Right lobe of liver (tissue), 6 donors: ENCODE measurements around the gene DNAH1. TPM values are rescaled to one million over a fixed set of nuclear protein-coding genes. Genes with fewer than 3 reads are reported as not detected.

Source experiments
- ATAC-seq, 4 donors: fragments of 200-7000 bp; cut with Tn5 transposase; one replicate each; pipeline ENCODE4 v1.9.1; 2020; ENCODE audit warnings: mild to moderate bottlenecking in 4 of 4, moderate library complexity in 4 of 4
- DNase-seq, 3 donors: peaks; one replicate each; pipeline ENCODE4 v3.0.0-alpha.2; 2020
- H3K27ac ChIP-seq, 3 donors: fragments of 200-600 bp; one replicate each; pipeline ENCODE4 v1.8.0; 2022
- H3K27me3 ChIP-seq, 2 donors: fragments of 200-600 bp; one replicate each; pipeline ENCODE4 v1.8.0; 2022
- H3K36me3 ChIP-seq, 4 donors: fragments of 200-600 bp; sonication (generic) in 1 of 4; one replicate each; pipeline versions ENCODE4 v1.5.1 to v1.8.0; 2017 to 2022; ENCODE audit warnings: control low read depth in 1 of 4
- H3K4me1 ChIP-seq, 4 donors: fragments of 200-600 bp; sonication (generic) in 1 of 4; one replicate each; pipeline versions ENCODE4 v1.5.1 to v1.8.0; 2017 to 2022; ENCODE audit warnings: control low read depth in 1 of 4
- H3K4me3 ChIP-seq, 3 donors: fragments of 200-600 bp; one replicate each; pipeline ENCODE4 v1.8.0; 2022
- H3K9me3 ChIP-seq, 4 donors: fragments of 200-600 bp; sonication (generic) in 1 of 4; one replicate each; pipeline versions ENCODE4 v1.5.1 to v1.8.0; 2017 to 2022; ENCODE audit warnings: control low read depth in 1 of 4
- POLR2A ChIP-seq: fragments of 450-650 bp; IDR thresholded peaks from one replicate; pipeline ENCODE4 v1.6.1; 2017; ENCODE audit warnings: antibody characterized with exemption, mild to moderate bottlenecking
- WGBS: methylation state at CpG from one replicate; pipeline ENCODE4 v1.1.6; 2018; ENCODE audit warnings: low coverage, low lambda C conversion rate; ENCODE audit not compliant: insufficient coverage; ENCODE audit errors: missing lambda C conversion rate; 5-methylcytosine and 5-hydroxymethylcytosine counted together
- intact Hi-C, 2 donors: fragments of 100-400 bp; cut with DNase I; formaldehyde crosslinking; loops; one replicate each; pipeline versions ENCODE4 v1.11.2 to v1.14.1; 2022
- total RNA-seq, 6 experiments: library from RNA; depleted of rRNA in 2 of 6; stranded (reverse); fragments of >200 nt in 2 of 6; fragmentation: NEBNext Ultra II Directional in 3 of 6; extraction: Animal tissue kit (Norgen Biotek cat#: 25700) in 3 of 6; gene quantifications; one replicate each; pipeline versions ENCODE4 v1.1.0 to v1.2.4, GENCODE V29; 2016 to 2023
- TF ChIP-seq, protein P1 (sequence below), 4 donors: fragments of 200-600 bp in 3 of 4; fragments of 450-650 bp in 1 of 4; IDR thresholded peaks; one replicate each; pipeline versions ENCODE4 v1.5.1 to v1.8.0; 2016 to 2022; ENCODE audit warnings: antibody characterized with exemption in 4 of 4, mild to moderate bottlenecking in 2 of 4
- donor health status: DM: no; HTN: yes; CAD: no.
- donor health status: DM: no; HTN: no; CAD: no.
- donor health status: DM: no; HTN: no; CAD: no.
- donor health status: DM: no; HTN: yes; CAD: no.
- donor health status: DM: no; HTN: yes; CAD: no.

DNAH1 gene
- total RNA-seq, 6 experiments from 2014 or later, result 1.6 to 11.2 (median 8.1) TPM

DNA sequence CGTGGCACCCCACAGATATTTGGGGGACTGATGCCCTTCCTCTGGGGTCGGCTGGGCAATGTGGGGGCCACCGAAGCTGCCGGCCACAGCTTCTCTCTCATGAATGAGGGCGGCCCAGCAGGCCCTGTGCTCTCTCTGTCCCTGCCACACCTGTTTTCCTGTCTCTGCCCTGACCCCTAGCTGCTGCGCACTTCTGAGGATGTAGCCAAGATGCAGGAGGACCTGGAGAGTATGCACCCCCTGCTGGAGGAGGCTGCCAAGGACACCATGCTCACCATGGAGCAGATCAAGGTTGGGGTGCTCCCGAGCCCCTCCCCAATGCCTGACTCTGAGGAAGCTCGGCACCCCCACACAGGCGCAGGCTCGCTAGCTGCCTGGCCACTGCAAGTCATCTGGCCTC lies 69.0 kb downstream of the DNAH1 start:
- Histone ChIP-seq H3K9me3 (no peaks in the 10 kb centered on the region), H3K4me1 (no peaks in the 10 kb centered on the region), H3K36me3 (peaks cover 0 to 4% (median 0%) of the 10 kb centered on the region in 4 donors), H3K27ac (no peak overlapping the region), H3K4me3 (no peak overlapping the region), H3K27me3 (no peaks in the 10 kb centered on the region)
- no peak for TF ChIP-seq POLR2A
- TF ChIP-seq, protein P1, sequence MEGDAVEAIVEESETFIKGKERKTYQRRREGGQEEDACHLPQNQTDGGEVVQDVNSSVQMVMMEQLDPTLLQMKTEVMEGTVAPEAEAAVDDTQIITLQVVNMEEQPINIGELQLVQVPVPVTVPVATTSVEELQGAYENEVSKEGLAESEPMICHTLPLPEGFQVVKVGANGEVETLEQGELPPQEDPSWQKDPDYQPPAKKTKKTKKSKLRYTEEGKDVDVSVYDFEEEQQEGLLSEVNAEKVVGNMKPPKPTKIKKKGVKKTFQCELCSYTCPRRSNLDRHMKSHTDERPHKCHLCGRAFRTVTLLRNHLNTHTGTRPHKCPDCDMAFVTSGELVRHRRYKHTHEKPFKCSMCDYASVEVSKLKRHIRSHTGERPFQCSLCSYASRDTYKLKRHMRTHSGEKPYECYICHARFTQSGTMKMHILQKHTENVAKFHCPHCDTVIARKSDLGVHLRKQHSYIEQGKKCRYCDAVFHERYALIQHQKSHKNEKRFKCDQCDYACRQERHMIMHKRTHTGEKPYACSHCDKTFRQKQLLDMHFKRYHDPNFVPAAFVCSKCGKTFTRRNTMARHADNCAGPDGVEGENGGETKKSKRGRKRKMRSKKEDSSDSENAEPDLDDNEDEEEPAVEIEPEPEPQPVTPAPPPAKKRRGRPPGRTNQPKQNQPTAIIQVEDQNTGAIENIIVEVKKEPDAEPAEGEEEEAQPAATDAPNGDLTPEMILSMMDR (IDR thresholded peaks at IDR 0.05), result peak in 1 of 4 donors; percentile 6
- ATAC-seq (no peak), DNase-seq (no peak)
- intact Hi-C loops, result no loop called here
- WGBS, result 90% methylated on average over 2 of the region's 10 CpGs

DNA sequence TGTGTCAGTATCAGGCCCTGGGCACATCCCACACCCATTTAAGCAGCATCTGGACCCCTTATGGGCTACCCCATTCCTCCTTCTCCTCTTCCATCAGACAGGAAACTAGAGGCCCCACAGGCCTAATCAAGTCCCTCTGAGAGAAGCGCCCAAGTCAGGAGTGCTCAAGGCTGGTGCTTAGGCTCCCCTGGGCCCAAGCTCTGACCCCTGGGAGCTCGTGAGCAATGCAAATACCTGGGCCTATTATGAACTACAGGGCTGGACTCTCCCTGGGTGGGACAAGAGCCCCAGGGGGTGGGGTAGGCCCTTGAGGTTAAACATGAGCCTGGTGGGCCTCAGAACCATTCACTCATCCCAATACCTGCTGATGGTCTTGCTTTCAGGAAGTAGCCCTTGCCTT lies 71.4 kb downstream of the DNAH1 start:
- Histone ChIP-seq H3K9me3 (no peaks in the 10 kb centered on the region), H3K27ac (no peak overlapping the region), H3K36me3 (peaks cover 0 to 8% (median 2%) of the 10 kb centered on the region in 4 donors), H3K27me3 (no peaks in the 10 kb centered on the region), H3K4me3 (no peak overlapping the region), H3K4me1 (no peaks in the 10 kb centered on the region)
- no peak for TF ChIP-seq POLR2A
- TF ChIP-seq, protein P1 (IDR thresholded peaks at IDR 0.05), result no peak
- DNase-seq, result no peak
- 90% methylated on average over 2 of the region's 2 CpGs for WGBS
- intact Hi-C loops, result no loop called here
- ATAC-seq, result no peak

DNA sequence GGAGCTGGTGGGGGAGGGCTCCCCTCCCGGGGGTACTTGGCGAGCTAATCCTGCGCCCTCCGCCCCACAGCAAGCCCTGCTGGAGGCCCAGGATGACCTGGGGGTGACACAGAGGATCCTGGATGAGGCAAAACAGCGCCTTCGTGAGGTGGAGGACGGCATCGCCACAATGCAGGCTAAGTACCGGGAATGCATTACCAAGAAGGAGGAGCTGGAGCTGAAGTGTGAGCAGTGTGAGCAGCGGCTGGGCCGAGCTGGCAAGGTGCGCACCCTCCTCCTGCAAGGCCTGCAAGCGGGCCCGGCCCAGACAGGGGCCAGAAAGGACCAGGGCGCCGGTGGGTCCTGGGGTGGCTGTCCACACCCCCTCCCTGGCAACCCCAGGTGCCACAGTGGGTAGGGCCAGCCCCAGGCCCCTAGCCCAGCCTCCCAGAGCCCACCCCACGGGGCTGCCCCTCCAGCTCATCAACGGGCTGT lies 72.3 kb downstream of the DNAH1 start:
- no peaks in the 10 kb centered on the region for H3K27me3 ChIP-seq
- ATAC-seq, result no peak

DNA sequence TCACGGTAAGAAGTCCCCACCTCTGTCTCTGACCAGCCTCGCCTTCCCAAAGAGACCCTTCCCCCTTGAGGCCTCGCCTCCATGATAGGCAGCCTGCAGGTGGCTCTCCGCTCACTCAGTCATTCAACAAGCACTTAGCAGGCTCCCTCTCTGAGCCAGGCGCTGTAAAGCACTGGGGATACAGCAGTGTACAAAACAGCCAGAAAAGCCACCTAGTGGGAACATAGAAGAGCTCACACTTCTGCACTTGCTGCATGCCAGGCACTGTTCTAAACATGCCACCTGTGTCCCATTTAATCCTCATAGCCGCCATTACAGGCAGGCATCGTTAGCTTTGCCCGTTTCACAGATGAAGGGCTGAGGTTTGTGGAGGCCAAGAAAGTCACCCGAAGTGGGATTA lies 72.8 kb downstream of the DNAH1 start:
- TF ChIP-seq POLR2A, result no peak
- TF ChIP-seq, protein P1 (IDR thresholded peaks at IDR 0.05), result no peak
- peaks cover 0 to 15% (median 2%) of the 10 kb centered on the region in 4 donors for H3K36me3 ChIP-seq
- H3K4me1 ChIP-seq, result no peaks in the 10 kb centered on the region
- H3K9me3 ChIP-seq, result no peaks in the 10 kb centered on the region
- no peak overlapping the region for H3K27ac ChIP-seq
- WGBS, result 93% methylated on average over 7 of the region's 9 CpGs
- no peak overlapping the region for H3K4me3 ChIP-seq
- ATAC-seq (no peak), DNase-seq (no peak)
- H3K27me3 ChIP-seq, result no peaks in the 10 kb centered on the region
- intact Hi-C loops, result no loop called here

More for the DNA sequence above, 72.3 kb downstream of the DNAH1 start:
- Histone ChIP-seq H3K27ac (no peak overlapping the region), H3K36me3 (peaks cover 0 to 15% (median 2%) of the 10 kb centered on the region in 4 donors), H3K4me1 (no peaks in the 10 kb centered on the region), H3K4me3 (no peak overlapping the region), H3K9me3 (no peaks in the 10 kb centered on the region)
- DNase-seq, result no peak
- intact Hi-C loops, result no loop called here
- no CpG with 5 or more reads among the region's 18 CpGs for WGBS
- TF ChIP-seq POLR2A, result no peak
- TF ChIP-seq, protein P1 (IDR thresholded peaks at IDR 0.05), result no peak

DNA sequence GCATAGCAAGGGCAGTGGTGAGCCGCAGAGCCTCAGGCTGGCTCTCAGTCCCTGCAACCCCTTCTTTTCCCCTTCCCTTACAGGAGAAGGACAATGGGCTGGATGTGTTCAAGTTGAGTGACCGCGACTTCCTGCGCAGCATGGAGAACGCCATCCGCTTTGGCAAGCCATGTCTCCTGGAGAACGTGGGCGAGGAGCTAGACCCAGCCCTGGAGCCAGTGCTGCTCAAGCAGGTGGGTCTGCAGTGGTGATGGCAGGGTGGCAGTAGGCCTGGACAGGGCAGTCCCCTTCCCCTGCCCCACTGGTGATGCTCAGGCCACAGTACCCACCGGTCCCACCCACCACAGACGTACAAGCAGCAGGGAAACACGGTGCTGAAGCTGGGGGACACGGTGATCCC lies 75.0 kb downstream of the DNAH1 start:
- 96% methylated on average over 7 of the region's 12 CpGs for WGBS

More for the DNA sequence above, 75.0 kb downstream of the DNAH1 start:
- Histone ChIP-seq H3K4me1 (no peaks in the 10 kb centered on the region), H3K27me3 (no peaks in the 10 kb centered on the region), H3K9me3 (no peaks in the 10 kb centered on the region), H3K27ac (no peak overlapping the region), H3K4me3 (no peak overlapping the region), H3K36me3 (peaks cover 0 to 15% (median 2%) of the 10 kb centered on the region in 4 donors)
- TF ChIP-seq POLR2A, result no peak
- TF ChIP-seq, protein P1 (IDR thresholded peaks at IDR 0.05), result no peak
- DNase-seq, result no peak
- ATAC-seq, result no peak
- intact Hi-C loops, result no loop called here
